C4-2B (cell line): ENCODE data around the gene SIGLEC7.

Experiments used
- ZFX ChIP-seq: fragments of 450-650 bp; IDR thresholded peaks from 2 replicates; pipeline ENCODE4 v1.6.1; 2017
- TF ChIP-seq, protein P1 (sequence below): fragments of 450-650 bp; conservative IDR thresholded peaks from 2 replicates; pipeline ENCODE4 v1.5.1; 2017; ENCODE audit warnings: mild to moderate bottlenecking

DNA sequence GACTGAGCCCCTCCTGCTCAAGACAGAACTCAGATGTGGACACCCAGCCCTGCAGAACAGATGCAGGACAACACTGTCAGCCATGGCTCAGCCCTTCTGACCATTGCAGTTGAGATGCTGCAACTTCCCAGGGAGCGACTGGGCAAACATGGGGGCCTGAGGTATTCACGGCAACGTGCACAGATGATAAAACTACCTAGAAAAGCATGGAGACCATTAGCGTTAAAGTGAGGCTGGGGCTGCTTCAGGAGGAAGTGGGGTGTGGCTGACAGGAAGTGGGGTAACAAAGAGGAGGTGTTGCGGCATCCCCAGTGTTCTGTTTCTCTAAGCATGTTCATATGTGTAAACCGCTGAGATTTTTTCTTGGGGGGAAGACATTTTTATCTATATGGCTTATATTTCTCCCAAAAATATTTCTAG lies 18.7 kb upstream of the SIGLEC7 start:
- TF ChIP-seq, protein P1, sequence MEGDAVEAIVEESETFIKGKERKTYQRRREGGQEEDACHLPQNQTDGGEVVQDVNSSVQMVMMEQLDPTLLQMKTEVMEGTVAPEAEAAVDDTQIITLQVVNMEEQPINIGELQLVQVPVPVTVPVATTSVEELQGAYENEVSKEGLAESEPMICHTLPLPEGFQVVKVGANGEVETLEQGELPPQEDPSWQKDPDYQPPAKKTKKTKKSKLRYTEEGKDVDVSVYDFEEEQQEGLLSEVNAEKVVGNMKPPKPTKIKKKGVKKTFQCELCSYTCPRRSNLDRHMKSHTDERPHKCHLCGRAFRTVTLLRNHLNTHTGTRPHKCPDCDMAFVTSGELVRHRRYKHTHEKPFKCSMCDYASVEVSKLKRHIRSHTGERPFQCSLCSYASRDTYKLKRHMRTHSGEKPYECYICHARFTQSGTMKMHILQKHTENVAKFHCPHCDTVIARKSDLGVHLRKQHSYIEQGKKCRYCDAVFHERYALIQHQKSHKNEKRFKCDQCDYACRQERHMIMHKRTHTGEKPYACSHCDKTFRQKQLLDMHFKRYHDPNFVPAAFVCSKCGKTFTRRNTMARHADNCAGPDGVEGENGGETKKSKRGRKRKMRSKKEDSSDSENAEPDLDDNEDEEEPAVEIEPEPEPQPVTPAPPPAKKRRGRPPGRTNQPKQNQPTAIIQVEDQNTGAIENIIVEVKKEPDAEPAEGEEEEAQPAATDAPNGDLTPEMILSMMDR, result no peak
- no peak for TF ChIP-seq ZFX
